ENCODE measurements around the gene PLIN5.

PLIN5 gene

GRCh38 chr19:4505570-4506448, 29.2 kb downstream of the PLIN5 start:
- DNase-seq (ENCODE audit: low spot score), result no peak

GRCh38 chr19:4504891-4505569, 30.0 kb downstream of the PLIN5 start:
- no peak for DNase-seq (ENCODE audit: low spot score)

GRCh38 chr19:4504297-4504701, 30.7 kb downstream of the PLIN5 start:
- no peak for DNase-seq (ENCODE audit: low spot score)

- DNase-seq (ENCODE audit: low spot score), result no peak
Observed at GRCh38 chr19:4503825-4504170, 31.2 kb downstream of the PLIN5 start.

GRCh38 chr19:4503132-4503824, 31.7 kb downstream of the PLIN5 start:
- DNase-seq (ENCODE audit: low spot score), result no peak

- no peak for DNase-seq (ENCODE audit: low spot score)
Observed at GRCh38 chr19:4502282-4503131, 32.5 kb downstream of the PLIN5 start.

- DNase-seq (ENCODE audit: low spot score), result no peak
Observed at GRCh38 chr19:4501691-4502090, 33.3 kb downstream of the PLIN5 start.

GRCh38 chr19:4500841-4501591, 34.0 kb downstream of the PLIN5 start:
- no peak for DNase-seq (ENCODE audit: low spot score)

- DNase-seq (ENCODE audit: low spot score), result no peak
Observed at GRCh38 chr19:4499855-4500254, 35.2 kb downstream of the PLIN5 start.

- DNase-seq (ENCODE audit: low spot score), result no peak
Observed at GRCh38 chr19:4499318-4499717, 35.7 kb downstream of the PLIN5 start.

- DNase-seq (ENCODE audit: low spot score), result no peak
Observed at GRCh38 chr19:4498694-4499093, 36.3 kb downstream of the PLIN5 start.

GRCh38 chr19:4497770-4498389, 37.1 kb downstream of the PLIN5 start:
- DNase-seq (ENCODE audit: low spot score), result no peak

GRCh38 chr19:4496304-4496703, 38.7 kb downstream of the PLIN5 start:
- no peak for DNase-seq (ENCODE audit: low spot score)

- peak; percentile 19 for DNase-seq (ENCODE audit: low spot score)
Observed at GRCh38 chr19:4495471-4495870, 39.6 kb downstream of the PLIN5 start.

GRCh38 chr19:4494691-4495064, 40.3 kb downstream of the PLIN5 start:
- DNase-seq (ENCODE audit: low spot score), result no peak

GRCh38 chr19:4493929-4494690, 40.9 kb downstream of the PLIN5 start:
- DNase-seq (ENCODE audit: low spot score), result no peak

GRCh38 chr19:4493104-4493928, 41.7 kb downstream of the PLIN5 start:
- no peak for DNase-seq (ENCODE audit: low spot score)

- DNase-seq (ENCODE audit: low spot score), result no peak
Observed at GRCh38 chr19:4492337-4493103, 42.5 kb downstream of the PLIN5 start.
